Mesenchymal stem cell (in vitro differentiated cells and primary cell): ENCODE data around the gene PAX7.

Experiments
- DNase-seq: peaks from one replicate; pipeline ENCODE4 v3.0.0-alpha.2; 2013
- H2AFZ ChIP-seq: one replicate; pipeline ENCODE4 v1.6.1; 2013; ENCODE audit warnings: low read depth, mild to moderate bottlenecking, control low read depth, inconsistent platforms, low read length, moderate library complexity
- H2AK5ac ChIP-seq: 2 replicates; pipeline ENCODE4 v1.6.1; 2013; ENCODE audit warnings: low read length, moderate library complexity, mild to moderate bottlenecking, inconsistent platforms; ENCODE audit not compliant: severe bottlenecking
- H2BK120ac ChIP-seq: one replicate; pipeline ENCODE4 v1.6.1; 2013; ENCODE audit warnings: low read depth, mild to moderate bottlenecking, inconsistent platforms, low read length, moderate library complexity
- H2BK12ac ChIP-seq, 2 experiments: one replicate each; pipeline ENCODE4 v1.6.1; 2013; ENCODE audit warnings: inconsistent platforms in 2 of 2, low read length in 2 of 2, mild to moderate bottlenecking in 2 of 2, moderate library complexity in 2 of 2, control low read depth in 1 of 2
- H2BK15ac ChIP-seq: one replicate; pipeline ENCODE4 v1.6.1; 2013; ENCODE audit warnings: mild to moderate bottlenecking, low read depth, inconsistent platforms; ENCODE audit not compliant: poor library complexity, severe bottlenecking
- H2BK5ac ChIP-seq: 2 replicates; pipeline ENCODE4 v1.6.1; 2013; ENCODE audit warnings: low read depth, mild to moderate bottlenecking, low read length, control low read depth, inconsistent platforms; ENCODE audit not compliant: poor library complexity, severe bottlenecking
- H3K14ac ChIP-seq, 2 experiments: one replicate each; pipeline ENCODE4 v1.6.1; 2013; ENCODE audit warnings: inconsistent platforms in 2 of 2, low read length in 2 of 2, control low read depth in 1 of 2, mild to moderate bottlenecking in 1 of 2, moderate library complexity in 1 of 2
- H3K18ac ChIP-seq, 2 experiments: one replicate each; pipeline ENCODE4 v1.6.1; 2013; ENCODE audit warnings: inconsistent platforms in 2 of 2, low read length in 2 of 2, control low read depth in 1 of 2, low read depth in 1 of 2, mild to moderate bottlenecking in 1 of 2
- H3K23ac ChIP-seq, 2 experiments: one replicate each; pipeline ENCODE4 v1.6.1; 2013; ENCODE audit warnings: inconsistent platforms in 2 of 2, low read length in 2 of 2, mild to moderate bottlenecking in 2 of 2, moderate library complexity in 2 of 2, control low read depth in 1 of 2
- H3K27ac ChIP-seq: 2 replicates; pipeline ENCODE4 v1.5.1; 2013; ENCODE audit warnings: mild to moderate bottlenecking, moderate library complexity, low read length, control low read depth, inconsistent platforms; ENCODE audit not compliant: poor library complexity, severe bottlenecking
- H3K27me3 ChIP-seq, 2 experiments: 2 replicates each; pipeline versions ENCODE4 v1.6.1 to v1.7.0; 2013; ENCODE audit warnings: low read length in 2 of 2, mild to moderate bottlenecking in 2 of 2, moderate library complexity in 2 of 2, control low read depth in 1 of 2, inconsistent platforms in 1 of 2; ENCODE audit not compliant: control insufficient read depth in 1 of 2, insufficient read depth in 1 of 2
- H3K36me3 ChIP-seq, 2 experiments: 2 replicates each; pipeline versions ENCODE4 v1.6.1 to v1.7.0; 2013; ENCODE audit warnings: low read length in 2 of 2, control low read depth in 1 of 2, inconsistent platforms in 1 of 2, low read depth in 1 of 2, mild to moderate bottlenecking in 1 of 2; ENCODE audit not compliant: insufficient read depth in 2 of 2, control insufficient read depth in 1 of 2
- H3K4ac ChIP-seq, 2 experiments: one replicate each; pipeline ENCODE4 v1.6.1; 2013; ENCODE audit warnings: inconsistent platforms in 2 of 2, low read length in 2 of 2, mild to moderate bottlenecking in 2 of 2, moderate library complexity in 2 of 2, control low read depth in 1 of 2, low read depth in 1 of 2
- H3K4me1 ChIP-seq: 2 replicates; pipeline ENCODE4 v1.6.1; 2013; ENCODE audit warnings: low read depth, low read length, control low read depth; ENCODE audit not compliant: control insufficient read depth, insufficient read depth
- H3K4me2 ChIP-seq: 2 replicates; pipeline ENCODE4 v1.6.1; 2013; ENCODE audit warnings: low read length, mild to moderate bottlenecking, inconsistent platforms; ENCODE audit not compliant: poor library complexity, severe bottlenecking
- H3K4me3 ChIP-seq, 2 experiments: 2 replicates each; pipeline versions ENCODE4 v1.5.1 to v1.7.0; 2013; ENCODE audit warnings: low read length in 2 of 2, mild to moderate bottlenecking in 2 of 2, control low read depth in 1 of 2, low read depth in 1 of 2; ENCODE audit not compliant: insufficient read depth in 1 of 2
- H3K79me1 ChIP-seq: replicated peaks from 2 replicates; pipeline ENCODE4 v1.6.1; 2013; ENCODE audit warnings: mild to moderate bottlenecking, control low read depth, low read length, inconsistent platforms; ENCODE audit not compliant: poor library complexity, severe bottlenecking
- H3K9ac ChIP-seq: 2 replicates; pipeline ENCODE4 v1.7.0; 2013; ENCODE audit warnings: mild to moderate bottlenecking, low read length, moderate library complexity
- H3K9me3 ChIP-seq: 2 replicates; pipeline ENCODE4 v1.7.0; 2013; ENCODE audit warnings: mild to moderate bottlenecking, low read length; ENCODE audit not compliant: control insufficient read depth
- H4K8ac ChIP-seq: one replicate; pipeline ENCODE4 v1.6.1; 2013; ENCODE audit warnings: inconsistent platforms, mild to moderate bottlenecking, low read length, moderate library complexity
- H4K91ac ChIP-seq: one replicate; pipeline ENCODE4 v1.6.1; 2013; ENCODE audit warnings: mild to moderate bottlenecking, low read length, inconsistent platforms
- WGBS: methylation state at CpG from one replicate; pipeline ENCODE4 v1.1.7; 2013; ENCODE audit warnings: mixed read lengths; 5-methylcytosine and 5-hydroxymethylcytosine counted together

PAX7 gene

DNA sequence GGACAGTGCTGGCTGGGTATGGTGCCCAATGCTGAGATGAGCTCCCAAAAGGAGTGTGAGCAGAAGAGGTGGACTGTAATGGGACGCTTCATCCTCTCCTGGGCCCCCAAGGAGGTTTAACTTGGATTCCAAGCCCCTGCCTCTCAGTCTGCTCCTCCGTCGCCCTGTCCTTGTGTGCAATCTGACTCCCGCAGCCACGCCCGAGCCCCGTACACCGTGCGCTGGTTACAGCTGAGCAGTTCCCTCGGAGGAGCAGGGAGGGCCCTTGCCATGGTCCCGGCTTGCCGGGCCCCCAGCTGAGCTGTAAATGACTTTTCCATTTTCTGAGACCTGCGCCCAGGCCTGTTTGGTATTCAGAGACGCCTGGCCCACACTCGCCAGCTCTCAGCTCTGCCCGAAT, 53.7 kb downstream of the PAX7 start:
- 76% methylated on average over 16 of the region's 16 CpGs for WGBS
- no peak overlapping the region for H4K91ac ChIP-seq

DNA sequence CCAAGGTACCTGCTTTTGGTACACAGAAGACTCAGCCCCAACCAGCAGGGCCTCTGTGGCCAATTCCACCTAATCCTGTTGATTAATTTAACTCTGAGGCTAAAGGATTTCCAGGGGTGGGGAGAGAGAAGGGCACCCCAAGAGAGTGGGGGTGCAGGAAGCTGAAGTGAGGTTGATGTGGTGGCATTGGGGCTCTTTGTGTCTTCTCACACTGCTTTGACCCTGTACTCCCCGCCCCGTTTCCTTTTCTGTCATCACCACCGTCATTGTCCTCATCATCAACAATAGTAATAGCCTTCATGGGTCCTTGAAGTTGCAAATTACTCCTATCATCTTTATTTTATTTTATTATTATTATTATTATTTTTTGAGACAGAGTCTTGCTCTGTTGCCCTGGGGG, 55.9 kb downstream of the PAX7 start:
- no peak overlapping the region for H2BK15ac ChIP-seq
- no peak overlapping the region for H2AK5ac ChIP-seq
- no peak overlapping the region for H2BK120ac ChIP-seq
- H3K79me1 ChIP-seq: no peaks in the 10 kb centered on the region
- H3K9me3 ChIP-seq: no peaks in the 10 kb centered on the region
- H3K14ac ChIP-seq: no peak overlapping the region
- no peak overlapping the region for H3K9ac ChIP-seq
- no peaks in the 10 kb centered on the region for H3K4me1 ChIP-seq
- H3K18ac ChIP-seq: no peak overlapping the region
- H3K4ac ChIP-seq: no peak overlapping the region
- H2BK5ac ChIP-seq: no peak overlapping the region
- no peak overlapping the region for H3K4me2 ChIP-seq
- no peak for DNase-seq
- H4K8ac ChIP-seq: no peak overlapping the region
- H2BK12ac ChIP-seq: no peak overlapping the region
- H3K4me3 ChIP-seq: no peak overlapping the region
- H4K91ac ChIP-seq: no peak overlapping the region
- H3K36me3 ChIP-seq: no peaks in the 10 kb centered on the region
- H3K27me3 ChIP-seq: peaks cover 13 to 47% of the 10 kb centered on the region in 2 experiments
- no peak overlapping the region for H3K23ac ChIP-seq
- H2AFZ ChIP-seq: no peak overlapping the region
- no peak overlapping the region for H3K27ac ChIP-seq
- WGBS: no CpG with 5 or more reads among the region's 3 CpGs

More for the DNA sequence above, 53.7 kb downstream of the PAX7 start:
- Histone ChIP-seq H3K4ac (no peak overlapping the region), H3K4me2 (no peak overlapping the region), H2AFZ (no peak overlapping the region), H3K36me3 (no peaks in the 10 kb centered on the region), H3K9ac (no peak overlapping the region), H2BK12ac (no peak overlapping the region), H2BK15ac (no peak overlapping the region), H3K18ac (no peak overlapping the region), H2BK5ac (no peak overlapping the region), H3K27me3 (peaks cover 13 to 43% of the 10 kb centered on the region in 2 experiments), H3K79me1 (no peaks in the 10 kb centered on the region), H3K27ac (no peak overlapping the region), H3K14ac (no peak overlapping the region), H4K8ac (no peak overlapping the region), H3K9me3 (no peaks in the 10 kb centered on the region), H2BK120ac (no peak overlapping the region), H3K23ac (no peak overlapping the region), H2AK5ac (no peak overlapping the region), H3K4me3 (no peak overlapping the region), H3K4me1 (no peaks in the 10 kb centered on the region)
- no peak for DNase-seq

DNA sequence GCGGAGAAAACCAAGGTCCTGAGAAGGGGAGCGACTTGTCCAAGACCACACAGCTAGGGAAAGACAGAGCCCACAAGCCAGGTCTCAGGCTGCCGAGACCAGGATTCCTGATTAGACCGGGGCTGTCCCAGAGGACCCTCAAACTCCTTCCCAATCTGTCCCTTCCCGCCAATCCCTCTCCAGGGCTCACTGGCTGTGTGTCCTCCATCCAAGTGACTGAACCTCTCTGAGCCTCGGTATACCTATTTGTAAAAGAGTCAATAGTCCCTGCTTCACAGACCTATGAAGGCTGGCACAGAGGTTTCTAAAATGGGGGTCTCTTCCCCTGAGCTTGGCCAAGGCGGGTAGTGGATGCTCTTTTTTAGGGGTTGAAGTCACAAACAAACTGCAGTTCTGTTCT, 56.6 kb downstream of the PAX7 start:
- H2AK5ac ChIP-seq: no peak overlapping the region
- no peak overlapping the region for H3K14ac ChIP-seq
- H3K9me3 ChIP-seq: no peaks in the 10 kb centered on the region
- no peaks in the 10 kb centered on the region for H3K79me1 ChIP-seq
- H3K4me1 ChIP-seq: no peaks in the 10 kb centered on the region
- no peak overlapping the region for H3K4me2 ChIP-seq
- WGBS: 83% methylated on average over 7 of the region's 7 CpGs
- no peak overlapping the region for H4K91ac ChIP-seq
- no peak overlapping the region for H2BK120ac ChIP-seq
- no peak overlapping the region for H3K9ac ChIP-seq
- H2BK12ac ChIP-seq: no peak overlapping the region
- H3K36me3 ChIP-seq: no peaks in the 10 kb centered on the region
- H2BK5ac ChIP-seq: no peak overlapping the region
- H2AFZ ChIP-seq: no peak overlapping the region
- DNase-seq: no peak
- H3K4ac ChIP-seq: no peak overlapping the region
- H3K27me3 ChIP-seq: peaks cover 13 to 53% of the 10 kb centered on the region in 2 experiments
- no peak overlapping the region for H4K8ac ChIP-seq
- H3K18ac ChIP-seq: no peak overlapping the region
- no peak overlapping the region for H3K27ac ChIP-seq
- H3K23ac ChIP-seq: no peak overlapping the region
- no peak overlapping the region for H2BK15ac ChIP-seq
- no peak overlapping the region for H3K4me3 ChIP-seq

DNA sequence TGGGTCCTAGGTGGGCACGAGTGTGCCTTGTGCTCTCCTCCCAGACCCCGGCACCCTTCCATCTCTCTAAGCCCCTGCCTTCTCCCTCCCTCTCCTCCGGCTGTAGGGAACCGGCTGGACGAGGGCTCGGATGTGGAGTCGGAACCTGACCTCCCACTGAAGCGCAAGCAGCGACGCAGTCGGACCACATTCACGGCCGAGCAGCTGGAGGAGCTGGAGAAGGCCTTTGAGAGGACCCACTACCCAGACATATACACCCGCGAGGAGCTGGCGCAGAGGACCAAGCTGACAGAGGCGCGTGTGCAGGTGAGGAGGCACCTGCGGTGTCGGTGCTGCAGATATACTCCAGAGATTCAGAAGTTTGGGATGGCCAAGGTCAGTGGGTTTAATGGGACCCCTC, 61.0 kb downstream of the PAX7 start:
- Histone ChIP-seq H3K27me3 (peaks cover 16 to 65% of the 10 kb centered on the region in 2 experiments), H3K18ac (no peak overlapping the region), H4K91ac (no peak overlapping the region), H3K14ac (no peak overlapping the region), H2BK15ac (no peak overlapping the region), H3K23ac (no peak overlapping the region), H3K4ac (no peak overlapping the region), H2BK120ac (no peak overlapping the region), H2AFZ (no peak overlapping the region), H3K9me3 (no peaks in the 10 kb centered on the region), H2BK5ac (no peak overlapping the region), H3K79me1 (no peaks in the 10 kb centered on the region), H3K36me3 (no peaks in the 10 kb centered on the region), H2AK5ac (no peak overlapping the region), H3K4me2 (no peak overlapping the region), H3K4me1 (no peaks in the 10 kb centered on the region), H3K9ac (no peak overlapping the region), H3K4me3 (no peak overlapping the region), H2BK12ac (no peak overlapping the region), H4K8ac (no peak overlapping the region), H3K27ac (no peak overlapping the region)
- 89% methylated on average over 19 of the region's 20 CpGs for WGBS
- no peak for DNase-seq
